BJ (cell line): ENCODE results near the gene FNDC3B. TPM values are rescaled to one million over a fixed set of nuclear protein-coding genes. Genes with fewer than 3 reads are reported as not detected.

ENCODE experiments used
- CTCF ChIA-PET: fragments of 350-600 bp; formaldehyde crosslinking; extraction: SDS; loops from one replicate; lab custom pipeline; 2021; ENCODE audit warnings: antibody characterized with exemption, inconsistent platforms; lab: Yijun Ruan, JAX
- POLR2A ChIA-PET: fragments of 300-600 bp; sonication (Branson Sonifier 250); formaldehyde crosslinking; extraction: SDS; loops from one replicate; lab custom pipeline; 2021; ENCODE audit warnings: antibody characterized with exemption; lab: Charles Lee
- DNase-seq: peaks from one replicate; pipeline ENCODE4 v3.0.0-alpha.2; 2011; ENCODE audit warnings: low read depth
- H3K27me3 ChIP-seq: 2 replicates; pipeline ENCODE4 v1.6.0; 2011; ENCODE audit warnings: low read length; ENCODE audit not compliant: control insufficient read depth, insufficient read depth
- H3K36me3 ChIP-seq: 2 replicates; pipeline ENCODE4 v1.5.1; 2011; ENCODE audit warnings: low read length; ENCODE audit not compliant: control insufficient read depth, insufficient read depth
- H3K4me3 ChIP-seq: 2 replicates; pipeline ENCODE4 v1.5.1; 2011; ENCODE audit warnings: low read depth, mild to moderate bottlenecking, control low read depth, low read length
- CTCF ChIP-seq: IDR thresholded peaks from 2 replicates; pipeline ENCODE4 v1.5.1; 2011; ENCODE audit warnings: low read depth, mild to moderate bottlenecking, control low read depth, inconsistent platforms, low read length, moderate library complexity; ENCODE audit not compliant: insufficient read depth
- polyA plus RNA-seq: library from polyadenylated mRNA; depleted of rRNA; stranded (reverse); fragments of >200 nt; gene quantifications from 2 replicates; pipeline ENCODE4 v1.2.3, GENCODE V29; 2011

FNDC3B gene
- polyA plus RNA-seq, 1 experiment: 28.6 TPM

GRCh38 chr3:172376402-172376801 lies 337.0 kb downstream of the FNDC3B start:
- Histone ChIP-seq H3K27me3 (no peaks in the 10 kb centered on the region), H3K4me3 (no peak overlapping the region), H3K36me3 (peaks cover 25% of the 10 kb centered on the region)
- TF ChIP-seq CTCF: no peak
- ChIA-PET POLR2A (interaction anchor here (0.7 kb wide), 1 partner anchor 16 kb away, joined by 20 read pairs; no protein-coding TSS in a partner anchor), CTCF (no interaction called here)
- no peak for DNase-seq

- TF ChIP-seq CTCF: no peak
- no peaks in the 10 kb centered on the region for H3K27me3 ChIP-seq
- peaks cover 25% of the 10 kb centered on the region for H3K36me3 ChIP-seq
- ChIA-PET POLR2A (interaction anchor here (0.7 kb wide), 1 partner anchor 15 kb away, joined by 20 read pairs; no protein-coding TSS in a partner anchor), CTCF (interaction anchor here (0.6 kb wide), 1 partner anchor 727 kb away, joined by 3 read pairs; no protein-coding TSS in a partner anchor)
- no peak for DNase-seq
- no peak overlapping the region for H3K4me3 ChIP-seq
Observed at GRCh38 chr3:172376881-172377280, 337.5 kb downstream of the FNDC3B start.

GRCh38 chr3:172378439-172378838 lies 339.1 kb downstream of the FNDC3B start:
- TF ChIP-seq CTCF: no peak
- no peak for DNase-seq
- Histone ChIP-seq H3K36me3 (peaks cover 16% of the 10 kb centered on the region), H3K27me3 (no peaks in the 10 kb centered on the region), H3K4me3 (no peak overlapping the region)
- CTCF ChIA-PET: no interaction called here
- POLR2A ChIA-PET: no interaction called here

GRCh38 chr3:172379372-172379771 lies 340.0 kb downstream of the FNDC3B start:
- ChIA-PET CTCF (no interaction called here), POLR2A (no interaction called here)
- H3K4me3 ChIP-seq: no peak overlapping the region
- DNase-seq: no peak
- no peaks in the 10 kb centered on the region for H3K27me3 ChIP-seq
- peaks cover 13% of the 10 kb centered on the region for H3K36me3 ChIP-seq
- TF ChIP-seq CTCF: no peak

- ChIA-PET CTCF (interaction anchor here (0.9 kb wide), 1 partner anchor 13 kb away, joined by 4 read pairs; no protein-coding TSS in a partner anchor), POLR2A (no interaction called here)
- no peaks in the 10 kb centered on the region for H3K27me3 ChIP-seq
- DNase-seq: no peak
- no peak for TF ChIP-seq CTCF
- peaks cover 12% of the 10 kb centered on the region for H3K36me3 ChIP-seq
- no peak overlapping the region for H3K4me3 ChIP-seq
Observed at GRCh38 chr3:172380632-172381031, 341.3 kb downstream of the FNDC3B start.
